ENCODE results near the gene SOX6. TPM values are rescaled to one million over a fixed set of nuclear protein-coding genes. Genes with fewer than 3 reads are reported as not detected.

The SOX6 gene
- total RNA-seq, 4 donors from 2014 or later: 3.1 to 12.6 (median 7.6) TPM

DNA sequence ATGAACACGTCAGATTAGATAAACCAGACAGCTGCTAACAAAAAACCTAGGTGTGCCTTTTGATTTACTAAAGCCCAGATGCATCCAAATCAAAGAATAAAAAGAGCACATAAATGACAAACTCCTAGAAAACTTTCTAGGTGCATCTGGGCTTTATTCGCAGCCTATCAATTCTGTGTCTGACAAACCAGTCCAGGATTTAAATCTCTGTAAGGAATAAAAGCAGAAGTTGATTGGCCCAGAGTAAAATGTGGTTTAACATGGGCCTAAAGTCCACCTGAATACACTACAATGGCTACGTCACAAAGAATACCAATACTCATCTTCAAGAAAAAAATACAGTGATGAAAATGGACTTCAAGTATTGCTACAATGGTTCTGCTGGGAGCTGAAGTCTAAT, 66.8 kb downstream of the SOX6 start:
- no peak for TF ChIP-seq CTCF (IDR thresholded peaks at IDR 0.05; ENCODE audit: low read depth)

DNA sequence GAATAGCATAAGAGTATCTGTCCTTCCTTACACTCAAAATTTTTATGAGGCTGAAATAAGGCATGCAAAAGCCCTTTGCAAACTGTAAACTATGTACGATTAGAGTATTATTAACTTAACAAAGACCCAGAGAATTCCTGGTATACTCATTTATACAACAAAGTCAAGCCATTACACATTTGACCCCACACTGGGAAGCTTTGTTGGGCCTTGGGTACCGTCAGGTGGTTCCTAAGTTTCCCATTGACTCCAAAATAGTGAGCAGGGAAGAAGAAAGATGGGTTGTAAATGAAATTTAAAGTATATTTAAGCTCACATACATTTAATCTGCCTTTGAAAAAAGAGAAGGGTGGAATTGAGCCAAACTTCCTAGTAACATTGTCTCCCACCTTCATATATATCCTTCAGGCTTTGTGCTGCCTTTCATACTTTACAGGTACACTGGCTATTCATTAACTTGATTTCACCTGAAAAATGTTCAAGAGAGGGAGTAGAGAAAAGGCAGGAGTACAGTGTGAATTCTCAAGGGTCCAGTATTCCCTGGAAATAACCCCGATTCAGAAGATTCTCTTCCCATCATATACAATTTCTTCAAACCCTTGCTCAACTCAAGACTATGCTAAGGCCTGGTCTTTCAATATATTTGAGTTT, 68.6 kb downstream of the SOX6 start:
- no peak for TF ChIP-seq CTCF (IDR thresholded peaks at IDR 0.05; ENCODE audit: low read depth)

DNA sequence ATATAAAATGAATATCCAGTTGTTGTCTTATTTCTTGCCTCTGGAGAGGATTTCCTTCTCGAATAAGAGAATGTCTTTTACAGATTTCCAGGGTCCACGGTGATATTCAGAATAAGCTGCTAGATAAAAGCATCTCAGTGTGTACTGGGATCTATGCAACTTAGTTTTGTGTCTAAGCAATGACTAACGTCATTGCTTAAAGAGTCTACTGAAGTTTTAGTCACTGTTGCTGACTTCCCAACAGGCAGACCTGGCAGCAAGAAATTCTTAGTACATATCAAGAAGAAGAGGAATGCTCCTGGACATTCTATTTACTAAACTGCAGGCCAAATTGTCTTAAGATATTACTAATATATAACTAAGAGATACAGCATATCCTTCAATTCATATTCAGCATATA, 70.3 kb downstream of the SOX6 start:
- TF ChIP-seq CTCF (IDR thresholded peaks at IDR 0.05; ENCODE audit: low read depth): no peak

GRCh38 chr11:16280256-16280682, 76.1 kb downstream of the SOX6 start:
- no peak for TF ChIP-seq CTCF (IDR thresholded peaks at IDR 0.05; ENCODE audit: low read depth)

- no peak for TF ChIP-seq CTCF (IDR thresholded peaks at IDR 0.05; ENCODE audit: low read depth)
Measured at GRCh38 chr11:16279524-16279923, 76.8 kb downstream of the SOX6 start.

DNA sequence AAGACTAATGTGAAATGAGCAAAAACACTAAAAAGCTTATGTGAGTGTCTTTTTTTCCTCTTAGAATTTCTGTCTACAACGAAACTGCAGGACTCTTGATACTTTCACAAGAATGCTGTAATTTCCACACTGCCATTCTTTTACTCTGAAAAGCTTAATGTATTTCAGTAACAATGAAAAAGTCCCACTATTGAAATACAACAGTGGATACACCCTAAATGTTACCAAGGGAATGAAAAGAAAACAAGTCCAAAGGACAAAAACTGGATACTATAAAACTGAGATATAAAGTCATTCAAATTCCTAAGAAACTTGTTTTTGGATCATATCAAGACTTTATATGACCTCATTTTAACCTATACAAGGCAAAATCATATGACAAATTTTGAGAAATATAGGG, 77.4 kb downstream of the SOX6 start:
- no peak for TF ChIP-seq CTCF (IDR thresholded peaks at IDR 0.05; ENCODE audit: low read depth)

DNA sequence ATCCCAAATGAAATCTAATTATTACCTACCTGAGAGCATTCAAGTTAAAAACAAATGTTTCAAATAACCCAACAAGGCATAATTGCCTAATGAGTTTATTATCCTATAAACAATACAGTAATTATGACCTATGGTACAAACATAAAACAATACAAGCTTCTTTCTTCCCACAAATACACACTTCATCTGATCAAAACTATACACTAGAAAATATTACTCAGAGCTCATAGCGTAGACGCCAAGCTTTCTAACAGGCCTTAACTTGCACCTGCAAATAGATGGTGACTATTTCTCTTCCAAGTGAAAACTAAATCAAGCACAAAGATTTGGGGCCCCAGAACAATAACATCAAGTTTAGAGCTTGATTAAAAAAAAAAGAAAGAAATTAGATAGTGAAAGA, 78.1 kb downstream of the SOX6 start:
- TF ChIP-seq CTCF (IDR thresholded peaks at IDR 0.05; ENCODE audit: low read depth): no peak
